CD14-positive monocyte (primary cell): ENCODE results near the gene EPB41L4A. TPM values are rescaled to one million over a fixed set of nuclear protein-coding genes. Genes with fewer than 3 reads are reported as not detected.

ENCODE experiments used
- DNase-seq, 3 donors: peaks; one replicate each; pipeline ENCODE4 v3.0.0-alpha.2; 2011 to 2022
- H2AFZ ChIP-seq: 2 replicates; pipeline ENCODE4 v1.6.0; 2012; ENCODE audit warnings: mild to moderate bottlenecking, low read depth, low read length, inconsistent platforms; ENCODE audit not compliant: insufficient read depth, poor library complexity, severe bottlenecking
- H3K27ac ChIP-seq, 2 donors: 1 replicate in 1 of 2; 2 replicates in 1 of 2; pipeline ENCODE4 v1.5.1; 2012 to 2013; ENCODE audit warnings: low read length in 2 of 2, control low read depth in 1 of 2, inconsistent platforms in 1 of 2, low read depth in 1 of 2, mild to moderate bottlenecking in 1 of 2
- H3K27me3 ChIP-seq, 2 donors: one replicate each; pipeline versions ENCODE4 v1.6.0 to v1.6.1; 2011 to 2013; ENCODE audit warnings: low read length in 2 of 2; ENCODE audit not compliant: control insufficient read depth in 2 of 2, insufficient read depth in 2 of 2
- H3K36me3 ChIP-seq, 2 donors: replicated peaks in 1 of 2; 1 replicate in 1 of 2; 2 replicates in 1 of 2; pipeline versions ENCODE4 v1.5.1 to v1.6.1; 2012 to 2013; ENCODE audit warnings: low read length in 2 of 2, control low read depth in 1 of 2, inconsistent platforms in 1 of 2, mild to moderate bottlenecking in 1 of 2; ENCODE audit not compliant: insufficient read depth in 2 of 2, control insufficient read depth in 1 of 2
- H3K4me1 ChIP-seq, 2 donors: 1 replicate in 1 of 2; 2 replicates in 1 of 2; pipeline versions ENCODE4 v1.5.1 to v1.6.1; 2012 to 2013; ENCODE audit warnings: low read length in 2 of 2, control low read depth in 1 of 2, inconsistent platforms in 1 of 2, mild to moderate bottlenecking in 1 of 2, moderate library complexity in 1 of 2; ENCODE audit not compliant: insufficient read depth in 2 of 2, control insufficient read depth in 1 of 2
- H3K4me2 ChIP-seq: replicated peaks from 2 replicates; pipeline ENCODE3; 2012; ENCODE audit warnings: low read length, moderate library complexity, mild to moderate bottlenecking; ENCODE audit not compliant: poor library complexity, severe bottlenecking; ENCODE audit errors: extremely low read depth
- H3K4me3 ChIP-seq, 3 experiments: fragments of 200-600 bp in 1 of 3; sonication (generic) in 1 of 3; replicated peaks in 1 of 3; 1 replicate in 2 of 3; 2 replicates in 1 of 3; pipeline ENCODE4 v1.5.1; 2011 to 2013; ENCODE audit warnings: low read length in 3 of 3, mild to moderate bottlenecking in 3 of 3, control low read depth in 2 of 3, low read depth in 2 of 3, inconsistent platforms in 1 of 3, moderate library complexity in 1 of 3
- H3K79me2 ChIP-seq: 2 replicates; pipeline ENCODE4 v1.6.0; 2012; ENCODE audit warnings: mild to moderate bottlenecking, control low read depth, inconsistent platforms, low read length, moderate library complexity; ENCODE audit not compliant: insufficient read depth
- H3K9ac ChIP-seq: 2 replicates; pipeline ENCODE4 v1.6.0; 2017; ENCODE audit warnings: low read length, mild to moderate bottlenecking; ENCODE audit not compliant: insufficient read depth, poor library complexity, severe bottlenecking
- H3K9me3 ChIP-seq, 2 donors: replicated peaks in 1 of 2; 1 replicate in 1 of 2; 2 replicates in 1 of 2; pipeline versions ENCODE4 v1.5.1 to v1.6.1; 2012 to 2013; ENCODE audit warnings: low read length in 2 of 2, control low read depth in 1 of 2; ENCODE audit not compliant: control insufficient read depth in 1 of 2, insufficient read depth in 1 of 2
- H4K20me1 ChIP-seq: 2 replicates; pipeline ENCODE4 v1.6.0; 2012; ENCODE audit warnings: mild to moderate bottlenecking, low read length, control low read depth, moderate library complexity; ENCODE audit not compliant: insufficient read depth
- H3K27ac Mint-ChIP-seq, 7 donors: one replicate each; pipeline ENCODE4 v1.8.0; 2020; ENCODE audit warnings: mild to moderate bottlenecking in 7 of 7, mixed read lengths in 7 of 7, moderate library complexity in 6 of 7, inconsistent platforms in 2 of 7
- H3K27me3 Mint-ChIP-seq, 3 donors: one replicate each; pipeline ENCODE4 v1.8.0; 2021 to 2022; ENCODE audit warnings: low read depth in 3 of 3, mild to moderate bottlenecking in 3 of 3, mixed read lengths in 3 of 3, moderate library complexity in 3 of 3, inconsistent platforms in 1 of 3
- H3K36me3 Mint-ChIP-seq, 2 donors: one replicate each; pipeline ENCODE4 v1.8.0; 2020; ENCODE audit warnings: mixed read lengths in 2 of 2, inconsistent platforms in 1 of 2, mild to moderate bottlenecking in 1 of 2
- H3K4me1 Mint-ChIP-seq: one replicate; pipeline ENCODE4 v1.8.0; 2020; ENCODE audit warnings: mild to moderate bottlenecking, mixed read lengths
- H3K4me3 Mint-ChIP-seq, 2 donors: one replicate each; pipeline ENCODE4 v1.8.0; 2020; ENCODE audit warnings: mild to moderate bottlenecking in 2 of 2, mixed read lengths in 2 of 2, moderate library complexity in 1 of 2
- H3K9me3 Mint-ChIP-seq, 7 donors: one replicate each; pipeline ENCODE4 v1.8.0; 2020 to 2022; ENCODE audit warnings: mixed read lengths in 7 of 7, mild to moderate bottlenecking in 6 of 7, moderate library complexity in 6 of 7, inconsistent platforms in 2 of 7
- WGBS: methylation state at CpG from one replicate; pipeline ENCODE4 v1.1.5; 2013; ENCODE audit warnings: missing lambda C conversion rate; ENCODE audit not compliant: insufficient coverage; 5-methylcytosine and 5-hydroxymethylcytosine counted together
- intact Hi-C, 2 donors: fragments of 100-400 bp; cut with micrococcal nuclease; formaldehyde crosslinking; loops; one replicate each; pipeline versions ENCODE4 v1.15.0 to v1.15.1; 2023
- polyA plus RNA-seq, 3 donors: library from polyadenylated mRNA; depleted of rRNA in 1 of 3; unstranded in 2 of 3; stranded (reverse) in 1 of 3; fragments of 300-500 nt in 2 of 3; fragments of >200 nt in 1 of 3; fragmentation: Illumina TruSeq in 2 of 3; gene quantifications; 1 replicate in 2 of 3; 2 replicates in 1 of 3; pipeline ENCODE4 v1.2.3, GENCODE V29; 2012 to 2021
- TF ChIP-seq, protein P1 (sequence below): fragments of 200-600 bp; IDR thresholded peaks from one replicate; pipeline ENCODE4 v1.8.0; 2022; ENCODE audit warnings: antibody characterized with exemption, mild to moderate bottlenecking

EPB41L4A gene
- polyA plus RNA-seq, 3 donors = 0.01 to 0.05 TPM; not detected in 1

DNA sequence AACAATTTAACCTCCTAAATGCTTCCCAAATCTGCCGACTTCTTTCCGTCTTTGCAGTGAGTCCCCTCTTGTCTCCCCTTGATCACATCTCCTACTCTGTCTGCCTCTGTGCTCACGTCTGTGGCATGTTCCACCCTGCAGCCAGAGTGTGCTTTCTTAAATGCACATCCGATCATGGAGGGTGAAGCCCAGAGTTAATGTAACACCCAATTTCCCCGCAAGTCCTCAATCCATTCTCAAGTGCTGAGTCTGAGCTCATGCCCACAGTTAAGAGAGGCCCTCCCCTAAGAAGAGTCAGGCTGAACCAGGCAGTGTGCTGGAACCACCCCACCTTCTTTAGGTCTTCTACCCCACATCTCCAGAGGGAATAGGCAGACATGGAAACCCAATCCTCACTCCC is 164.8 kb downstream of the EPB41L4A start:
- no peaks in the 10 kb centered on the region for H3K36me3 ChIP-seq
- peaks cover 0 to 2% (median 0%) of the 10 kb centered on the region in 7 donors for H3K9me3 Mint-ChIP-seq
- TF ChIP-seq, protein P1, sequence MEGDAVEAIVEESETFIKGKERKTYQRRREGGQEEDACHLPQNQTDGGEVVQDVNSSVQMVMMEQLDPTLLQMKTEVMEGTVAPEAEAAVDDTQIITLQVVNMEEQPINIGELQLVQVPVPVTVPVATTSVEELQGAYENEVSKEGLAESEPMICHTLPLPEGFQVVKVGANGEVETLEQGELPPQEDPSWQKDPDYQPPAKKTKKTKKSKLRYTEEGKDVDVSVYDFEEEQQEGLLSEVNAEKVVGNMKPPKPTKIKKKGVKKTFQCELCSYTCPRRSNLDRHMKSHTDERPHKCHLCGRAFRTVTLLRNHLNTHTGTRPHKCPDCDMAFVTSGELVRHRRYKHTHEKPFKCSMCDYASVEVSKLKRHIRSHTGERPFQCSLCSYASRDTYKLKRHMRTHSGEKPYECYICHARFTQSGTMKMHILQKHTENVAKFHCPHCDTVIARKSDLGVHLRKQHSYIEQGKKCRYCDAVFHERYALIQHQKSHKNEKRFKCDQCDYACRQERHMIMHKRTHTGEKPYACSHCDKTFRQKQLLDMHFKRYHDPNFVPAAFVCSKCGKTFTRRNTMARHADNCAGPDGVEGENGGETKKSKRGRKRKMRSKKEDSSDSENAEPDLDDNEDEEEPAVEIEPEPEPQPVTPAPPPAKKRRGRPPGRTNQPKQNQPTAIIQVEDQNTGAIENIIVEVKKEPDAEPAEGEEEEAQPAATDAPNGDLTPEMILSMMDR = no peak
- H3K4me1 Mint-ChIP-seq = no peaks in the 10 kb centered on the region
- no peaks in the 10 kb centered on the region for H3K9me3 ChIP-seq
- no peak overlapping the region for H3K4me2 ChIP-seq
- H2AFZ ChIP-seq = no peak overlapping the region
- H3K4me3 Mint-ChIP-seq = no peak overlapping the region
- H3K27me3 ChIP-seq = peaks cover under 1 to 2% of the 10 kb centered on the region in 2 donors
- H3K4me3 ChIP-seq = no peak overlapping the region
- H3K27me3 Mint-ChIP-seq = peaks cover 0 to 3% (median 3%) of the 10 kb centered on the region in 3 donors
- H3K79me2 ChIP-seq = no peaks in the 10 kb centered on the region
- no peaks in the 10 kb centered on the region for H3K4me1 ChIP-seq
- H3K27ac Mint-ChIP-seq = no peak overlapping the region
- no peak overlapping the region for H3K9ac ChIP-seq
- H4K20me1 ChIP-seq = no peaks in the 10 kb centered on the region
- intact Hi-C loops = no loop called here
- no peak overlapping the region for H3K27ac ChIP-seq
- H3K36me3 Mint-ChIP-seq = no peaks in the 10 kb centered on the region
- WGBS = 96% methylated on average over 5 of the region's 5 CpGs
- DNase-seq = no peak

DNA sequence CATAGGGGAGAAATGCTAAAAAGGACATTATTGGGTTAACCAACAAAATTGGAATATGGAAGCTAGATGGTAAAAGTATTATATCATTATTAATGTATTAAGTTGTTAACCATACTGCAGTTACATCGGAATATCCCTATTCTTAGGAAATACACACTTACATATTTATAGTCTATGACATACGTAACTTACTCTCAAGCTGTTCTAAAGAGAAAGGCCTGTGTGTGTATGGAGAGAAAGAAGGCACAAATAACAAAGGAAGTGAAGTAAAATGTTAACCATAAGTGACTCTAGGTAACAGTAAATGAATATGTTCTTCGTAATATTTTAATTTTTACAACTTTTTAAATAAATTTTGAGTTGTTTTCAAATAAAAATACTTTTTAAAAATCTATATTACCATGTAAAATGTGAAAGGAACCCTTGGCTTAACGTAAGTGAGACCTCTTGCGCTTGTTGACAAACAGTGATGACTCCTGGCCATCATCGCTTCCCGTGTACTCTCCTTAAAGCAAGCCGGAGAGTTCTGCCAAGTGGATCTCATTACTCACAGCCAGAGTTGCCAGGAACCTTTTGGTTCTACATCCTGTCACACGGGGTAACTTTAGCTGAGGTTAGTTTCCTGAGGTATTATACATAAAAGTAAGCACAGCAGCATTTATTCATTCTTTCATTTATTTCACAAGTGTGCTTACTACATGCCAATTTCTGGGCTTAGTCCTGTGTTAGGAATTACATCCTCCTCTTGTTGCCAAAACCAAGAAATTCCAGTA is 165.4 kb downstream of the EPB41L4A start:
- H3K36me3 Mint-ChIP-seq = no peaks in the 10 kb centered on the region
- 80% methylated on average over 5 of the region's 9 CpGs for WGBS
- no peaks in the 10 kb centered on the region for H3K4me1 Mint-ChIP-seq

More for the DNA sequence above, 165.4 kb downstream of the EPB41L4A start:
- Histone ChIP-seq H3K4me1 (no peaks in the 10 kb centered on the region), H3K27me3 (no peaks in the 10 kb centered on the region), H3K79me2 (no peaks in the 10 kb centered on the region), H3K27ac (no peak overlapping the region), H3K4me2 (no peak overlapping the region), H3K9me3 (no peaks in the 10 kb centered on the region), H4K20me1 (no peaks in the 10 kb centered on the region), H3K4me3 (no peak overlapping the region), H3K36me3 (no peaks in the 10 kb centered on the region), H3K9ac (no peak overlapping the region), H2AFZ (no peak overlapping the region)
- H3K9me3 Mint-ChIP-seq = peaks cover 0 to 2% (median 0%) of the 10 kb centered on the region in 7 donors
- TF ChIP-seq, protein P1 = no peak
- no peak overlapping the region for H3K4me3 Mint-ChIP-seq
- no peak for DNase-seq
- no peak overlapping the region for H3K27ac Mint-ChIP-seq
- H3K27me3 Mint-ChIP-seq = peaks cover 0 to 3% (median 3%) of the 10 kb centered on the region in 3 donors
- intact Hi-C loops = no loop called here
